ENCODE measurements around the gene RARG.
"Not testable (repeated sequence)": the region's sequence is repeated elsewhere in the genome, so short reads cannot be mapped to it uniquely, and the experiment has no call there.

RARG gene

DNA sequence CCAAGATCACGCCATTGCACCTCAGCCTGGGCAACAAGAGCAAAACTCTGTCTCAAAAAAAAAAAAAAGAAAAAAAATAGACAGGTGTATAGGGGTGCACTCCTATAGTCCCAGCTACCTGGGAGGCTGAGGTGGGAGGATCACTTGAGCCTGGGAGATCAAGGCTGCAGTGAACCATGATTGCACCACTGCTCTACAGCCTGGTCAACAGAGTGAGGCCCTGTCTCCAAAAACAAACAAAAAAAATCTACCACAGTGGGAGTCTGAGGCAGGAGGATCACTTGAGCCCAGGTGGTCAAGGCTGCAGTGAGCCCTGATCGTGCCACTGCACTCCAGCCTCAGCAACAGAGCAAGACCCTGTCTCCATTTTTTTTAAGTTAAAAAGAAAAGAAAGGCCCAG, 69.0 kb downstream of the RARG start:
- not testable (repeated sequence) for H3K36me3 Mint-ChIP-seq, H3K9me3 Mint-ChIP-seq, H3K4me3 Mint-ChIP-seq, H3K27me3 Mint-ChIP-seq, H3K27ac Mint-ChIP-seq, H3K4me1 Mint-ChIP-seq

DNA sequence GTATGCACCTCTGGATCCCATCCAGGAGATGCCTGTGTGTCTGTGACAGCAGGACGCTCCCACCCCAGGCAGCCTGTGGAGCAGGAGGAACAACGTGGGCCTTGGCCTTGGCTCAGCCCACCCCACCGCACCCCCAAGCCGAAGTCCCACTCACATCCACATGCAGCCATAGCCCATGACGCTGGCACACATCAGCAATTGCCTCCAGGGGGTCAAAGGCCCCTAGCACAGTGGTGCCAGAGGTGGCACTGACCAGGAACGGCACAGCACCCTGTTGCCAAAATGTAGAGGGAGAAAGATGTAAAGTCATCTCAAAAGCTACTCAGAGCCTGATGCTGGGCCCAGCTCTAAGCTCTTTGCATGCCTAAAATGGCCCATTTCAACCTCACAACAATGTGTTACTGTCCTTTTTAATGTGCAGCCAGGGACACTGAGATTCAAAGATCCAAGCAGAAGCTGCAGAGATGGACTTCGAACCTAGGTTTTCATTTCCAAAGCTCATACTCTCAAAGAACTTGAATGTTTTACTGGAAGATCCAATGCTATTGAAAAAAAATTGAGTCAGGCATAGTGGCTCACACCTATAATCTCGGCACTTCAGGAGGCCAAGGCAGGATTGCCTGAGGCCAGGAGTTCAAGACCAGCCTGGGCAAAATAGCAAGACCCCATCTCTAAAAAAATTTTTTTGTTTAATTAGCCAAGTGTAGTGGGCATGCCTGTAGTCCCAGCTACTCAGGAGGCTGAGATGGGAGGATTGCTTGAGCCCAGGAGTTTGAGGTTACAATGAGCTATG, 70.7 kb downstream of the RARG start:
- H3K9me3 Mint-ChIP-seq = no peaks in the 10 kb centered on the region
- H3K36me3 Mint-ChIP-seq = no peaks in the 10 kb centered on the region
- no peaks in the 10 kb centered on the region for H3K27me3 Mint-ChIP-seq
- peaks cover 7% of the 10 kb centered on the region for H3K4me1 Mint-ChIP-seq
- no peak overlapping the region for H3K27ac Mint-ChIP-seq
- no peak overlapping the region for H3K4me3 Mint-ChIP-seq

DNA sequence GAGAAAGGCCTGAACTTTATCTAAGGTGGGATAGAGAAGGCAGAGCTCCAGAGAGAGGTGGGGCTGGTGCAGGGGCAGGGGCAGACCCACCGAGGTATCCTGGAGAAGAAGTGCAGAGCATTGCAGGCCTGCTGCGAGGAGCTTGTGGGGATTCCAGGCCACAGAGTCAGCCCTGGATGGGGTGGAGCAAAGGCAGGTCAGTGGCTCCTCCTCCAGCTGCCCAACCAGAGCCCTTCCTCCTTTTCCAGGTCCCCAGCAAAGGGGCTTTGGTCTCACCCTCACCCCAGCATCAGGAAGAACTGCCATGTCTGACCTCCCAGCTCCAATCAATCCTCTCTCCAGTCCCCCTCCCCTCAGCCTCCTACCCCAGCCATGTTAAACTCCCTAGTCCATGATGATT, 71.3 kb downstream of the RARG start:
- Mint-ChIP-seq H3K4me3 (no peak overlapping the region), H3K27me3 (no peaks in the 10 kb centered on the region), H3K27ac (no peak overlapping the region), H3K36me3 (no peaks in the 10 kb centered on the region), H3K4me1 (peaks cover 7% of the 10 kb centered on the region), H3K9me3 (no peaks in the 10 kb centered on the region)

All from activated naive CD4-positive, alpha-beta T cell treated with anti-CD3 and anti-CD28 coated beads, Interleukin-2, amount 50 U/mL, for 24 hours (primary cell).